H1 (cell line): ENCODE results near the gene ITIH1. TPM values are rescaled to one million over a fixed set of nuclear protein-coding genes. Genes with fewer than 3 reads are reported as not detected.

Experiments
- GABPA ChIP-seq: IDR thresholded peaks from 2 replicates; pipeline ENCODE4 v1.6.1; 2011; ENCODE audit warnings: mild to moderate bottlenecking, low read length, moderate library complexity, borderline replicate concordance; ENCODE audit not compliant: insufficient read depth
- KDM1A ChIP-seq: fragments of 200-600, 300-600 bp; sonication (generic); IDR thresholded peaks from 2 replicates; pipeline ENCODE4 v1.7.1; 2016; ENCODE audit warnings: mild to moderate bottlenecking, low read length, borderline replicate concordance
- SP4 ChIP-seq: IDR thresholded peaks from 2 replicates; pipeline ENCODE4 v1.6.1; 2012; ENCODE audit warnings: low read length, inconsistent platforms
- polyA plus RNA-seq, 7 experiments: library from polyadenylated mRNA; depleted of rRNA in 3 of 7; stranded (reverse) in 5 of 7; unstranded in 2 of 7; fragments of >200 nt in 5 of 7; fragments of 200-250 nt in 2 of 7; gene quantifications; 1 replicate in 5 of 7; 2 replicates in 1 of 7; 4 replicates in 1 of 7; pipeline versions ENCODE4 v1.2.1 to v1.2.3, GENCODE V29; 2011 to 2013; ENCODE audit warnings: missing spikeins in 2 of 7, mixed read lengths in 2 of 7
- total RNA-seq: library from RNA; stranded (reverse); fragmentation: NEBNext Ultra II Directional; extraction: Animal tissue kit (Norgen Biotek cat#: 25700); gene quantifications from 2 replicates; pipeline ENCODE4 v1.2.1, GENCODE V29; 2021

ITIH1 gene
- total and polyA plus RNA-seq, 2 of the 8 experiments (the other 6 are each of a cell fraction or from before 2014, with no cell fraction given): not detected

GRCh38 chr3:52733256-52733891 is 44.0 kb upstream of the ITIH1 start (continued):
- no peak for TF ChIP-seq KDM1A
- no peak for TF ChIP-seq GABPA
- TF ChIP-seq SP4: no peak
